Measurements from ENCODE around the gene OR8B12. TPM values are rescaled to one million over a fixed set of nuclear protein-coding genes. Genes with fewer than 3 reads are reported as not detected.
A peak's percentile ranks its signal among the peaks of the same experiment; 100 is the strongest.

Gene OR8B12
- polyA plus RNA-seq, 2 of the 4 experiments (the other 2 are of a cell fraction) = not detected

- WGBS (ENCODE audit: missing lambda C conversion rate) = 63% methylated on average over 6 of the region's 6 CpGs
- ChIA-PET POLR2A (no interaction called here), CTCF (interaction anchor here (0.9 to 1.0 kb wide), 2 partner anchors 34 to 87 kb away, joined by 3 read pairs; no protein-coding TSS in a partner anchor)
- Histone ChIP-seq H3K4me2 (no peak overlapping the region), H3K4me1 (no peaks in the 10 kb centered on the region), H3K4me3 (no peak overlapping the region), H3K27ac (no peak overlapping the region), H3K9me3 (no peaks in the 10 kb centered on the region)
- FAIRE-seq = no peak
- ATAC-seq = peak; percentile 59 to 69; a peak in 5 of 6 replicates
- TF ChIP-seq BCL3 (IDR thresholded peaks at IDR 0.05) = no peak
- TF ChIP-seq HOXA7 (CRISPR knock-in tag; IDR thresholded peaks at IDR 0.05) = no peak
- no peak for TF ChIP-seq NR3C1 (IDR thresholded peaks at IDR 0.05)
- no peak for TF ChIP-seq HMGXB4 (CRISPR knock-in tag; IDR thresholded peaks at IDR 0.05; ENCODE audit: borderline replicate concordance)
- TF ChIP-seq RNF2 (IDR thresholded peaks at IDR 0.05; ENCODE audit: borderline replicate concordance, low read depth) = no peak
- TF ChIP-seq GATA3 (IDR thresholded peaks at IDR 0.05; ENCODE audit: borderline replicate concordance) = no peak
- TF ChIP-seq HOXB13 (CRISPR knock-in tag; IDR thresholded peaks at IDR 0.05; ENCODE audit: low read depth) = no peak
- TF ChIP-seq CEBPB (IDR thresholded peaks at IDR 0.05) = no peak
- TF ChIP-seq POLR2AphosphoS2 (conservative IDR thresholded peaks at IDR 0.05; ENCODE audit: low read length) = no peak
- no peak for TF ChIP-seq RFX5 (IDR thresholded peaks at IDR 0.05)
- no peak for TF ChIP-seq RARB (CRISPR knock-in tag; IDR thresholded peaks at IDR 0.05)
- no peak for TF ChIP-seq EHF (CRISPR knock-in tag; IDR thresholded peaks at IDR 0.05)
- DNase-seq (ENCODE audit: low read depth in 1 of 2, low spot score in 1 of 2) = peak in 1 of 2 experiments; percentile 5
Measured at GRCh38 chr11:124551189-124551588, 7.7 kb upstream of the OR8B12 start.

- Histone ChIP-seq H3K9me3 (no peaks in the 10 kb centered on the region), H3K4me2 (no peak overlapping the region), H3K4me3 (no peak overlapping the region), H3K27ac (no peak overlapping the region), H3K4me1 (no peaks in the 10 kb centered on the region)
- no peak for DNase-seq (ENCODE audit: low read depth in 1 of 2, low spot score in 1 of 2)
- no peak for TF ChIP-seq JUNB (IDR thresholded peaks at IDR 0.05)
- TF ChIP-seq SMC3 (IDR thresholded peaks at IDR 0.05) = no peak
- no peak for TF ChIP-seq CTCF (IDR thresholded peaks at IDR 0.05)
- no peak for TF ChIP-seq POLR2A (IDR thresholded peaks at IDR 0.05; ENCODE audit: low read length)
- TF ChIP-seq HES2 (IDR thresholded peaks at IDR 0.05) = no peak
- TF ChIP-seq MAX (IDR thresholded peaks at IDR 0.05) = no peak
- no peak for TF ChIP-seq USF2 (IDR thresholded peaks at IDR 0.05)
- no peak for TF ChIP-seq ESRRA (IDR thresholded peaks at IDR 0.05; ENCODE audit: borderline replicate concordance, low read length)
- no peak for TF ChIP-seq HOXB13 (CRISPR knock-in tag; IDR thresholded peaks at IDR 0.05; ENCODE audit: low read depth)
- no peak for TF ChIP-seq BHLHE40 (IDR thresholded peaks at IDR 0.05; ENCODE audit: low read depth, low read length)
- no peak for TF ChIP-seq MYC (IDR thresholded peaks at IDR 0.05; ENCODE audit: borderline replicate concordance, low read length)
- ATAC-seq = no peak
- ChIA-PET POLR2A (no interaction called here), CTCF (interaction anchor here (1.1 kb wide), 1 partner anchor 43 kb away, joined by 3 read pairs; no protein-coding TSS in a partner anchor)
- no peak for FAIRE-seq
- 45% methylated on average over 6 of the region's 6 CpGs for WGBS (ENCODE audit: missing lambda C conversion rate)
Measured at GRCh38 chr11:124543145-124543544, 309 bp downstream of the OR8B12 start.

Data from A549 (cell line).